Adrenal gland (tissue), 12 donors: ENCODE results near the gene ZNF783. TPM values are rescaled to one million over a fixed set of nuclear protein-coding genes. Genes with fewer than 3 reads are reported as not detected.

ENCODE experiments used
- DNase-seq, 7 donors: peaks; one replicate each; pipeline ENCODE4 v3.0.0-alpha.2; 2019 to 2020
- H3K27ac ChIP-seq, 5 donors: fragments of 200-600 bp; sonication (generic) in 4 of 5; 1 replicate in 3 of 5; 2 replicates in 2 of 5; pipeline versions ENCODE4 v1.5.1 to v1.8.0; 2016 to 2020; ENCODE audit warnings: mild to moderate bottlenecking in 1 of 5
- H3K27me3 ChIP-seq: fragments of 200-600 bp; 2 replicates; pipeline ENCODE4 v1.8.0; 2021
- H3K36me3 ChIP-seq, 2 donors: fragments of 200-600 bp; replicated peaks in 1 of 2; 1 replicate in 1 of 2; 2 replicates in 1 of 2; pipeline versions ENCODE4 v1.5.1 to v1.8.0; 2018 to 2022
- H3K4me1 ChIP-seq, 2 donors: fragments of 200-600 bp; replicated peaks in 1 of 2; 1 replicate in 1 of 2; 2 replicates in 1 of 2; pipeline versions ENCODE4 v1.5.1 to v1.8.0; 2018 to 2021
- H3K4me3 ChIP-seq, 4 donors: fragments of 200-600 bp; sonication (generic) in 3 of 4; one replicate each; pipeline ENCODE4 v1.5.1; 2016 to 2018
- H3K9me3 ChIP-seq, 3 donors: fragments of 200-600 bp; sonication (generic) in 1 of 3; replicated peaks in 1 of 3; 1 replicate in 2 of 3; 2 replicates in 1 of 3; pipeline versions ENCODE4 v1.5.1 to v1.8.0; 2016 to 2021
- POLR2A ChIP-seq, 2 donors: fragments of 450-650 bp; IDR thresholded peaks; one replicate each; pipeline ENCODE4 v1.6.1; 2017; ENCODE audit warnings: antibody characterized with exemption in 2 of 2, mild to moderate bottlenecking in 2 of 2, moderate library complexity in 1 of 2
- WGBS, 4 donors: extraction: QIAGEN DNeasy Blood & Tissue Kit in 2 of 4; methylation state at CpG; one replicate each; pipeline versions ENCODE4 v1.1.5 to v1.1.7; 2013 to 2017; 5-methylcytosine and 5-hydroxymethylcytosine counted together
- intact Hi-C, 2 donors: fragments of 100-400 bp; cut with DNase I; formaldehyde crosslinking; loops; one replicate each; pipeline versions ENCODE4 v1.14.1 to v1.15.0; 2022 to 2023
- polyA plus RNA-seq, 3 donors: library from polyadenylated mRNA; stranded (reverse); fragments of 200-250 nt in 2 of 3; fragments of 350-450 nt in 1 of 3; fragmentation: Illumina TruSeq in 1 of 3; extraction: RNeasy Lipid Tissue Mini Kit (QIAGEN cat#74804) in 1 of 3; gene quantifications; one replicate each; pipeline ENCODE4 v1.2.3, GENCODE V29; 2013 to 2014
- total RNA-seq, 9 donors: library from RNA; depleted of rRNA in 4 of 9; stranded (reverse); fragments of >200 nt in 4 of 9; fragments of 120-200 nt in 1 of 9; fragmentation: NEBNext Ultra II Directional in 1 of 9; extraction: Animal tissue kit (Norgen Biotek cat#: 25700) in 1 of 9; gene quantifications; one replicate each; pipeline versions ENCODE4 v1.1.0 to v1.2.4, GENCODE V29; 2013 to 2023
- TF ChIP-seq, protein P1 (sequence below), 6 experiments: fragments of 450-650 bp in 4 of 6; fragments of 200-600 bp in 2 of 6; sonication (generic) in 1 of 6; IDR thresholded peaks; 1 replicate in 5 of 6; 2 replicates in 1 of 6; pipeline versions ENCODE4 v1.5.1 to v1.8.0; 2016 to 2021; ENCODE audit warnings: antibody characterized with exemption in 6 of 6, mild to moderate bottlenecking in 2 of 6, moderate library complexity in 1 of 6
- donor health status: healthy with polysubstance abuse.
- donor health status: Bipolar disorder and iron deficiency.
- donor health status: DM: yes; HTN: yes; CAD: no.
- donor health status: DM: no; HTN: no; CAD: no.
- donor health status: DM: no; HTN: no; CAD: no.
- donor health status: DM: yes; HTN: yes; CAD: no.

ZNF783 gene
- total and polyA plus RNA-seq, 12 donors: 3.2 to 23.6 (median 8.5) TPM

DNA sequence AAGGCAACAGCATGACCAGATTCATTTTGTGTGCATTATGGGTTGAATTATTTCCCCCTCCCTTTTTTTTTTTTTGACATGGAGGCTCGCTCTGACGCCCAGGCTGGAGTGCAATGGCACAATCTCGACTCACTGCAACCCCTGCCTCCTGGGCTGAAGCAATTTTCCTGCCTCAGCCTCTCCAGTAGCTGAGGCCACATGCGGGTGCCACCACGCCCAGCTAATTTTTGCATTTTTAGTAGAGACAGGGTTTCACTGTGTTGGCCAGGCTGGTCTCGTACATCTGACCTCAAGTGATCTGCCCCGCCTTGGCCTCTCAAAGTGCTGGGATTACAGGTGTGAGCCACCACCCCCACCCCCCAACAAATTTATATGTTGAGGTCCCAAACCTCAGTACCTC is 42.0 kb downstream of the ZNF783 start:
- H3K9me3 ChIP-seq: no peaks in the 10 kb centered on the region
- intact Hi-C loops: no loop called here
- H3K27ac ChIP-seq: no peak overlapping the region
- no peak overlapping the region for H3K4me3 ChIP-seq
- no peaks in the 10 kb centered on the region for H3K36me3 ChIP-seq
- H3K4me1 ChIP-seq: no peaks in the 10 kb centered on the region
- TF ChIP-seq, protein P1, sequence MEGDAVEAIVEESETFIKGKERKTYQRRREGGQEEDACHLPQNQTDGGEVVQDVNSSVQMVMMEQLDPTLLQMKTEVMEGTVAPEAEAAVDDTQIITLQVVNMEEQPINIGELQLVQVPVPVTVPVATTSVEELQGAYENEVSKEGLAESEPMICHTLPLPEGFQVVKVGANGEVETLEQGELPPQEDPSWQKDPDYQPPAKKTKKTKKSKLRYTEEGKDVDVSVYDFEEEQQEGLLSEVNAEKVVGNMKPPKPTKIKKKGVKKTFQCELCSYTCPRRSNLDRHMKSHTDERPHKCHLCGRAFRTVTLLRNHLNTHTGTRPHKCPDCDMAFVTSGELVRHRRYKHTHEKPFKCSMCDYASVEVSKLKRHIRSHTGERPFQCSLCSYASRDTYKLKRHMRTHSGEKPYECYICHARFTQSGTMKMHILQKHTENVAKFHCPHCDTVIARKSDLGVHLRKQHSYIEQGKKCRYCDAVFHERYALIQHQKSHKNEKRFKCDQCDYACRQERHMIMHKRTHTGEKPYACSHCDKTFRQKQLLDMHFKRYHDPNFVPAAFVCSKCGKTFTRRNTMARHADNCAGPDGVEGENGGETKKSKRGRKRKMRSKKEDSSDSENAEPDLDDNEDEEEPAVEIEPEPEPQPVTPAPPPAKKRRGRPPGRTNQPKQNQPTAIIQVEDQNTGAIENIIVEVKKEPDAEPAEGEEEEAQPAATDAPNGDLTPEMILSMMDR (IDR thresholded peaks at IDR 0.05): no peak
- TF ChIP-seq POLR2A (IDR thresholded peaks at IDR 0.05): no peak
- H3K27me3 ChIP-seq: no peaks in the 10 kb centered on the region
- 84 to 89% (median 87%) methylated on average over 7 of the region's 7 CpGs for WGBS, 4 donors
- no peak for DNase-seq

DNA sequence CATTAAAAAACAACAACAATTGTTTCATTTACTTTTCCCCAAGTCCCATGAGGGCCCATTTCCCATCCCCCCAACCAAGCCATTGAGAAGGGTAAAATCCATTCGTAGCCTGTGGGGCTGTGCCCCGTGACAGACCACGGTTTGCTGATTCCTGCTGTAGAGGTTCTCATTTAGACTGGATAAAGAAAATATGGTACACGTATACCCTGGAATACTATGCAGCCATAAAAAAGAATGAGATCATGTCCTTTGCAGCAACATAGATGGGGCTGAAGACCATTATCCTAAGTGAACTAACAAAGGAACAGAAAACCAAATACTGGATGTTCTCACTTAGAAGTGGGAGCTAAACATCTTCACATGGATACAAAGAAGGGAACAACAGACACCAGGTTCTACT is 44.9 kb downstream of the ZNF783 start:
- H3K36me3 ChIP-seq: no peaks in the 10 kb centered on the region
- DNase-seq: no peak
- no peak overlapping the region for H3K4me3 ChIP-seq
- no peak for TF ChIP-seq POLR2A (IDR thresholded peaks at IDR 0.05)
- TF ChIP-seq, protein P1 (IDR thresholded peaks at IDR 0.05): no peak
- WGBS, 4 donors: 72 to 84% (median 73%) methylated on average over 4 of the region's 4 CpGs
- H3K4me1 ChIP-seq: no peaks in the 10 kb centered on the region
- intact Hi-C loops: no loop called here
- H3K27me3 ChIP-seq: no peaks in the 10 kb centered on the region
- no peak overlapping the region for H3K27ac ChIP-seq
- no peaks in the 10 kb centered on the region for H3K9me3 ChIP-seq

DNA sequence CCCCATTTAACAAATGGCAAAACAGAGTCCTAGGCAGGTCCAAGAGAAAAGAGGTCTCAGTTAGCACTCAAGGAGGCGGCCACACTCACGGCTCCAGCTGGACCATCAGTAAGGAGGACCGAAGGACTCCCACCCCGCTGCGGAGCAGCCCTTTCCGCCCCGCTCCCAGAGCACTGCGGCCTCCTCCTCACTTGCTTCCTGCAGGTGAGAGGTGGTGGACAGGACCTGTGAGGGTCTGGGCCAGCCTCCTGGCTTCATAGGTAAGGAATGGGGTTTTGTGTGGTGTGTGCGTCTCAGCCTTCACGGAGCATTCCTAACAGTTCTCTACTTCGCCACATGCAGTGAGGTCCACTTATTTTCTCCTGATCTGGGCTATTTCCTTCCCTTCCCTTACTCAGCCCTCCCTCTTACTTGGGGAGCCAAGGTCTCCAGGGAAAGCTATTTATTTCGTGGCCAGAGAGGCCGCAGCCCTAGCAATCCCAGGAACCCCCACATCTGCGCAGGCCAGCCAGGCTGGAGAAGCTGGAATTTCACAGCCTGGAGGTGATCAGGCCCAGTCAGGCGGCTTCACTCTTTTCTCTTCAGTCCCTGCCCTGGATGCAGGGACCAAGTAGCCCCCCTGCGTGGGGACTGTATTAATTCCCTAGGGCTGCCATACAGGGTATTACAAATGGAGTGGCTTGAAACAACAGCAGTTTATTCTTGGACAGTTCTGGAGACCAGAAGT is 45.9 kb downstream of the ZNF783 start:
- 88 to 92% (median 90%) methylated on average over 14 to 16 of the region's 16 CpGs for WGBS, 4 donors
- Histone ChIP-seq H3K4me1 (no peaks in the 10 kb centered on the region), H3K36me3 (no peaks in the 10 kb centered on the region), H3K27me3 (no peaks in the 10 kb centered on the region), H3K4me3 (no peak overlapping the region), H3K27ac (no peak overlapping the region), H3K9me3 (no peaks in the 10 kb centered on the region)
- TF ChIP-seq POLR2A (IDR thresholded peaks at IDR 0.05): no peak
- TF ChIP-seq, protein P1 (IDR thresholded peaks at IDR 0.05): no peak
- DNase-seq: no peak
- intact Hi-C loops: no loop called here

DNA sequence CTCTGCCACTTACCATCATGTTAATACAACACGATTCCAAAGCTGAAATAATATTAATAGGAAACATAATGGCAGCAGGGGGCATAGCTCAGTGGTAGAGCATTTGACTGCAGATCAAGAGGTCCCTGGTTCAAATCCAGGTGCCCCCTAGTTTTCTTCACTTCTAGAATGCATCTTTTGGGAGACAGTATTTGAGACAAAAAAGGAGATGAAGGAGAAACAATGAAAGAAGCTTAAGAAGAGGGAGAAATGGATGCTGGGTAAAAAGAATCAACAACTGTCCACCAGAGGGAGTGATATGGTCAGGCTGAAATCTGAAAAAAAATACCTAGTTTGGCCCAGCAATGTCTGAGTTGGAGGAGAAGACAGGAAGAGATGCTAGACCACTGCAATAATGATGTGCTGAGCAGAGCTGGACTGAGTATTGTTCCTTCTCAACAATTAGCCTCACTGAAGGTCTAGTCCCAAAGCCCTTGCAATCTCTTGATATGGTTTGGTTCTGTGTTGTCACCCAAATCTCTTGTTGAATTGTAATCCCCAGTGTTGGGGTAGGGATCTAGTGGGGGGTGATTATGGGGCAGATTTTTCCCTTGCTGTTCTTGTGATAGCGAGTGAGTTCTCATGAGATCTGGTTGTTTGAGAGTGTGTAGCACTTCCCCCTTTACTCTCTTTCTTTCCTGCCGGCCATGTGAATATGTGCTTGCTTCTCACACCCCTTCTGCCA is 48.3 kb downstream of the ZNF783 start:
- 81 to 88% (median 87%) methylated on average over 3 of the region's 3 CpGs for WGBS, 4 donors
- Histone ChIP-seq H3K27me3 (no peaks in the 10 kb centered on the region), H3K4me3 (no peak overlapping the region), H3K9me3 (no peaks in the 10 kb centered on the region), H3K27ac (no peak overlapping the region), H3K36me3 (no peaks in the 10 kb centered on the region), H3K4me1 (no peaks in the 10 kb centered on the region)
- DNase-seq: peak in 2 of 7 donors; percentile 19 to 36
- intact Hi-C loops: no loop called here
- TF ChIP-seq, protein P1 (IDR thresholded peaks at IDR 0.05): peak; percentile 51 to 80 (median 64)
- TF ChIP-seq POLR2A (IDR thresholded peaks at IDR 0.05): no peak
